GM19452 (cell line): Measurements from ENCODE around the gene USP26.
"Not testable (repeated sequence)": the region's sequence is repeated elsewhere in the genome, so short reads cannot be mapped to it uniquely, and the experiment has no call there.

ENCODE experiments used
- ATAC-seq: cut with Tn5 transposase; IDR thresholded peaks from one replicate; pipeline ENCODE4 v1.9.1; 2021; ENCODE audit not compliant: unreplicated experiment

USP26 gene, protein sequence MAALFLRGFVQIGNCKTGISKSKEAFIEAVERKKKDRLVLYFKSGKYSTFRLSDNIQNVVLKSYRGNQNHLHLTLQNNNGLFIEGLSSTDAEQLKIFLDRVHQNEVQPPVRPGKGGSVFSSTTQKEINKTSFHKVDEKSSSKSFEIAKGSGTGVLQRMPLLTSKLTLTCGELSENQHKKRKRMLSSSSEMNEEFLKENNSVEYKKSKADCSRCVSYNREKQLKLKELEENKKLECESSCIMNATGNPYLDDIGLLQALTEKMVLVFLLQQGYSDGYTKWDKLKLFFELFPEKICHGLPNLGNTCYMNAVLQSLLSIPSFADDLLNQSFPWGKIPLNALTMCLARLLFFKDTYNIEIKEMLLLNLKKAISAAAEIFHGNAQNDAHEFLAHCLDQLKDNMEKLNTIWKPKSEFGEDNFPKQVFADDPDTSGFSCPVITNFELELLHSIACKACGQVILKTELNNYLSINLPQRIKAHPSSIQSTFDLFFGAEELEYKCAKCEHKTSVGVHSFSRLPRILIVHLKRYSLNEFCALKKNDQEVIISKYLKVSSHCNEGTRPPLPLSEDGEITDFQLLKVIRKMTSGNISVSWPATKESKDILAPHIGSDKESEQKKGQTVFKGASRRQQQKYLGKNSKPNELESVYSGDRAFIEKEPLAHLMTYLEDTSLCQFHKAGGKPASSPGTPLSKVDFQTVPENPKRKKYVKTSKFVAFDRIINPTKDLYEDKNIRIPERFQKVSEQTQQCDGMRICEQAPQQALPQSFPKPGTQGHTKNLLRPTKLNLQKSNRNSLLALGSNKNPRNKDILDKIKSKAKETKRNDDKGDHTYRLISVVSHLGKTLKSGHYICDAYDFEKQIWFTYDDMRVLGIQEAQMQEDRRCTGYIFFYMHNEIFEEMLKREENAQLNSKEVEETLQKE

DNA sequence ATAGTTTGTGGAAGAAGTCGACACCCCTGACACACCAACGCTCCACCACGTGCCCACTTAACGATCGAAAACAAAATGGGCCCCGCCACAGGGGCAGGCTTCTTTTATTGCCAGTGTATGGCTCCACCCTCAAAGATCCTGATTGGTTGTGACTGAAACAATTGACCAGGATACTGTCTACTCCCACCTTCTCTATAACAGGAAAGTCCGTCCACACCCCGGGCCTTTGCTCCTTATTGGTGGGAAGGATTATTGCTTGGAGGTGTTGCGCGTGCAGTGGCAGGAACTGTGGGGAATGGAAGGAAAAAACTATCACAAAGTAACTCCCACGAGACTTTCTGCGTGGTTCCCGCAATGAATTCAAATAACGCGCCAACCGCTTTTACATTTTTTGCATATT, at the start of gene USP26:
Gene USP26, minus strand, starts transcription at position 79 of the 400 bp plus-strand sequence. CDS start 68,889 bp downstream, outside the sequence.
- no peak for ATAC-seq

DNA sequence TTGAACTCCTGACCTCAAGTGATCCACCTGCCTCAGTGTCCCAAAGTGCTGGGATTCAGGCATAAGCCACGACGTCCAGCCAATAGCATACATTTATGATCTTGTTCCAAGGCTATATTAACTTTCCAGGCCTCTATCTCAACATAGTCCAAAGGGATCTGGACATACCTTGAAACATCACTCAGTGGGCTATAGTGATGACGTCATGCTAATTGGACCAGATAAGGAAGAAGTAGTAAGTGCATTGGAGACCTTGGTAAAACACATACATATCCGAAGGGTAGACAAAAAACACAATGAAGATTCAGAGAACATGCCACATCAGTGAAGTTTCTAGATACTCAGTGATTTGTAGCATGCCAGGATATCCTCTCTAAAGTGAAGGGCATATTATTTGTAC, 37.4 kb upstream of the USP26 start:
- ATAC-seq, result no peak

DNA sequence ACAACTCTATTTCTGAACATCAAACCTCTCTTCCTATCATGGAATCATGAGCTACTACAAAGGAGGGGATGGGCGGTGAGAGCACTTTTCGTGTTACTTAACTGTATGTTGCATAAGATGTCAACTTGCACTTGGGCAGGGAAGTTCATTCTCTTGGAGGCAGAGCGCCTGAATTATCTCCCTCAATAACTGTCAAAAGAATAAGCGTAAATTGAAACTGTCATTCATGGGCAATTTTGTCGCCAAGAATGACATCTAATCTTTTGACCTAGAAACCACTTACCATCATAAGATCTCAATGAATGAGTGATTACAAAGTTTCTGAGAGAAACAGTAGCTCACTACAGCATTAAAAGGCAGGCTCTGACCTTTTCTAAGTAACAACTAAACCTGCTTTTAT, 23.5 kb upstream of the USP26 start:
- no peak for ATAC-seq

DNA sequence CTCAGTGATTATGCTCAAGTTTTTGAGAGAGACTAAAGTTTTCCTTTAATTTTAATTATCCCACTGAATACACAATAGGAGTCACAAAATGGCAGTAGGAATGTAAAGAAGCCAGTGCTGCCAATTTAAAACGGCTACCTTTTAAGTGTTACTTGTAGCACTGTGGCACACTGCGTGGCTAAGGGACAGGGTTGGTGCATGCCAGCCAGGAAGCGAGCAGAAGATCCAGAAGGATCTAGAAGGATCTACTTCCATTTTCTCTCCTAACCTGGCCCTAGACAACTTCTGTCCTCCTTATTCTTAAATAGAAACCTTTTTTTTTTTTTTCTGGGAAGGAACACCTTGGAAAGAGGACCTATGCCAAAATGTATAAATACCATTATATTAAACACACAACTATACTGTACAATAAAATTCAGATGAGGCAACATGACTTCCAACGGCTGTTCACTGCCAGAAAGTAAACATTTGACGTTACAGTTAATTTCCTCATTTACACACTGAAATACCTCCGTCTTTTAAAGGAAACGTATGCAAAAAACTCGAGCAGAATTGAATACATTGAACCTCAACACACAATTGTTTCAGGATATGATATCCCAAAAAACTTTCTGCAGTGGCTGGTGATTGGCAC, 2.7 kb downstream of the USP26 start:
- ATAC-seq, result no peak

DNA sequence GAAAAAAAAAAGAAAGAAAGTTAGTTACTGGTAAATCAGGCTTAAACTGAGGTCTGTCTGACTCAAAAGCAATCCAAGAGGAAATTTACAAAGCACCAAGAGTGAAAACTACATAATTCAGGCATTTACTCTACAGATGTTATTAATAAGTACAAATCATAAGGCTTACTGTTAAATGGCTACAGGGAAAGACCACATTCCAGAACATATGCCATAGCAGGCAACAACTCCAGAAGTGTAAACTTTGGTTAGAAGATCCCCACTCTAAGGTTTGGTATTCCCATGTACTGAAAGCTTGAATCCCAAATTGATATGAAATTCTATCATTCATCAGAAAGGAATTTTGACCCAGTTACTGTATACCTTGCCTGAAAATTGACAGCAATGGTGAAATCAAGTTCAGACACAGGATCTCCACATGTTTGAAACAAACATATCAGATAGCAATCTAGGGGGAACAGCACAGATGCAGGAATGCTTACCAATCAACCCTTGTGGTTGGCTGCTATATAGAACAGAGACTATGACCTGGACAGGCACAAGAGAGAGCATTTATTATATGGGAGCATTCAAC, 6.6 kb downstream of the USP26 start:
- no peak for ATAC-seq

DNA sequence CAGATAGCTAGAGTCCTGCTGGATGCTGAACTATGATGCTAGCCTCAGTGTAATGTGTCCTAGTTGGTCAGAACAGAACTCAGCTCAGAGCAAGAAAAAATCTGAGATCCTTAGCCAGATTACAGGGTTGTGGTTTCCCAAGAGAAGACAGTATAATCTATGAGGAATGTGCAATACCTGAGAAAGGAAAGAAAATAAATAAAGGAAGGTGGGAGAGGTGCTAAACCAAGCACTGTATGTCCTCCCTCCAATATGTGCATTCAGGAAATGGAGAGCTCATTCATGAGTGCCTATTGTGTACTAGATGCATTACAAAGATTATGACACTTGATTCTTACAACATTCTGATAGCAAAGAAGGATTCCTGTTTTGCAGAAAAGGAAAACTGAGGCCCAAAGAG, 7.5 kb downstream of the USP26 start:
- no peak for ATAC-seq

DNA sequence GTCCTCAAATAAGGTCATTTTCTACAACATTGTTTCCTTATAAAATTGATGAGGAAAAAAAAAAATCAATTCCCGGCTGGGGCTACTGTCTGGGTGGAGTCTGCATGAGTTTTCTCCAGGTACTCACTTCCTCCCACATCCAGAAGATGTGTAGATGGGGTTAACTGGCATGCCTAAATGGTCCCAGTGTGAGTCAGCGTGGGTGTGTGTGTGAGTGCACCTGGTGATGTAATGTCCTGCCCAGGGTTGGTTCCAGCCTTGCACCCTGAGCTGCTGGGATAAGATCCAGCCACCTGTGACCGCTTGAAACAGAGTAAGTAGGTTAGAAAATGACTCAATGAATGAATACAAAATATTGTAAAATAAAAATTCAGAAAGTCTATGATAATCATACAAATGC, 11.1 kb downstream of the USP26 start:
- no peak for ATAC-seq

DNA sequence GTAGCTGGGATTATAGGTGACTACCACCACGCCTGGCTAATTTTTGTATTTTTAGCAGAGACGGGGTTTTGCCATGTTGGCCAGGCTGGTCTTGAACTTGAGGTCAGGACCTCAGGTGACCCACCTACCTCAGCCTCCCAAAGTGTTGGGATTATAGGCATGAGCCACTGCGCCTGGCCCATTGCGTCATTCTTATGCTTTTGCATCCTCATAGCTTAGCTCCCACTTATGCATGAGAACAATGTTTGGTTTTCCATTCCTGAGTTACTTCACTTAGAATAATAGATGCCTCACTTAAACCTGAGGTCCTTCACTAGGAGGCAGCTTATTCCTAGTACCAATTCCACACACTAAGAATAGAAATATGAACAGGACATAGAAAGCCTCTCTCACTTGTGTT, 11.9 kb downstream of the USP26 start:
- not testable (repeated sequence) for ATAC-seq

DNA sequence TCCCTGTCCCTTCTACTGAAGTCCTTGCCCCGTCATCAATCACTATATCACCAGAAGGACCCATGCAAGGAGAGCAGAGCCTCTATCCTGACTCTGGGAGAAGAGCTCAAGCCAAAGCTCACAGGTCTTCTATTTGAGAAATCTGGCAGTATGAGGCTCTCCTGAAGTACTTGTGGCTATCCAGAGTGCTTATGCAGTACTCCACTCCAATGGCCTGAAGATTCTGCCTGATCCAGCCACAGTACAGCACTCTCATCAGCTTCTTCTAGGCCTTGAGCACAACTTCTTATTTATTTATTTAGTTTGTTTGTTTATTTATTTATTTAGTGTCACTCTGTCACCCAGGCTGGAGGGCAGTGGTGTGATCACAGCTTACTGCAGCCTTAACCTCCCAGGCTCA, 13.0 kb downstream of the USP26 start:
- ATAC-seq, result no peak

DNA sequence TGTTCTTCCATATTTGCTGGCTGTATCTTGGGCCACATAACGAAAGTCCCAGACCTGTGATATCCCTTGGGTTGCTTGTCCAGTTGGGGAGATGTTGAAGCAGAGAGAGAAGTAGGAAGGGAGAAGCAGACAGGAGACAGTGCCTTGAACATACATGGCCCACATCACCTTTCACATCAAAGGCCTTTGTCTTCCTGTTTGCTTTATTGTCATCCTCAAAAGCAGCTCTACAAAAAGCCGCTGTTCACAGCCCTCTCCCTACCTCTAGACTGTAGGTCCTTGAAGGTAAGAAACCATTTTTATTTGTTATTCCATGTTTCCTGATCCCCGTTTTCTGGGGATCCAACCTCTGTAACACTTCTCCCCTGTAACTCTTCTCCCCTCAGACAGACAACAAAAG, 14.9 kb downstream of the USP26 start:
- no peak for ATAC-seq

DNA sequence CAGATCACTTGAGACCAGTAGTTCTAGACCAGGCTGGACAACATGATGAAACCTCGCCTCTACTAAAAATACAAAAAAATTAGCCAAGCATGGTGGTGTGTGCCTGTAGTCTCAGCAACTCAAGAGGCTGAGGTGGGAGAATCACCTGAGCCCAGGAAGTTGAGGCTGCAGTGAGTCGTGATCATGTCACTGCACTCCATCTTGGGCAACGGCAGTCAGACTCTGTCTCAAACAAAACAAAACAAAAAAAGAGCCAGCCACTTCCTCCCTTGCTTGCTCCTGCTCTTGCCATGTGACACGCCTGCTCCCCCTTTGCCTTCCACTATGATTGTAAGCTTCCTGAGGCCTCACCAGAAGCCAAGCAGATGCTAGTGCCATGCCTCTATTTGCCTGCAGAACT, 19.1 kb downstream of the USP26 start:
- ATAC-seq, result not testable (repeated sequence)

DNA sequence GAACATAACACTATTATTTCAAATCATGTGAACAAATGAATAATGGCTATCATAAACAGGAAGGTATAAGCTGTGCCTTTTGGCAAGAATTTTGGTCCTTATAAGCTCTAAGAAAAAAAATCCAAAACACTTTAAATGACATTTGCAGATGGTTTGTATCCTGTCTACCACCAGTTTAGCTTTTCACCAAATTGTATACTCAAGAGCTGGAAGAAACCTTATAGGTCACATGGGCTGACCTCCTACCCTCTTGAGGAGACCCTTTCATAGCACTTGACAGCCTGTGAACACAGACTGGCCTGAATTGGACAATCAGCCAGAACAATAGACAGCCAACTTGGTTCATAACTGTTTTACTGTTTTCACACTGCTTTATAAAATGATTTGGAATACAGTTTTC, 24.3 kb downstream of the USP26 start:
- no peak for ATAC-seq

DNA sequence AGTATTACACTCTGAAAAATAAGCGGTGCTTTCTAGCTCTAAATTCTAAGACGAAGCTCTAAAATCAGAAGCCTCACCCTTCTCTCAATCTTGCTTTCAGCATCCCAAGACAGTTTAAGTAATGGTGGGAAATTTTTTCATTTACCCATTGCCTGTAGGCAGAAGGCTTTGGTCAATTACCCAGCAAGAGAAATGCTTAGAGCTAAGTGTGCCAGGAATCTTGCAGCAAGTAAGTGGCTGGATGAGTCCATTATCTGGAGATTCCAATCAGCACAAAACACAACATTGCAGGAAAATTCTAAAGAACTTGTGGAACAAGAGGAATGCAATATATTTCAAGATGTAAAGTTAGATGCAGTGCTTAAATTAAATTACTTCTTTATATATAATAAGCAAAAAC, 28.4 kb downstream of the USP26 start:
- ATAC-seq, result no peak

DNA sequence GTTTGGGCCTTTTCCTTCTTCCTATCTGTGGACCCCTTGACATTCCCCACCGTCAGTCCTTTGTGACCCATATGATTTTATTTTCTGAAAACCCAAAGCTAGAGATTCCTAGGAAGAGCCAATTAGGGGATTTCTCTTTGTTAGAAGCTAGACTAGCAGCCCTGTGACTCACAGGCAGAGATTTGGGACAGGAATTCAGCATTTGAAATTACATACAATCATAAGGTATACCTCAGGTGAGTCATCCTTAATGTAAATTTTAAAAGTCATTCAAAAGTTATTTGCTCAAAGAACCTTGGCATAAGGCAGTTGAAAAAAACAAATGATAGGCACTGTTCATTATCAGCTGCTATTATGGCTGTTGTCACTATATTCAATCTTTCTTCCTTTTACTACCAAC, 40.6 kb downstream of the USP26 start:
- no peak for ATAC-seq

DNA sequence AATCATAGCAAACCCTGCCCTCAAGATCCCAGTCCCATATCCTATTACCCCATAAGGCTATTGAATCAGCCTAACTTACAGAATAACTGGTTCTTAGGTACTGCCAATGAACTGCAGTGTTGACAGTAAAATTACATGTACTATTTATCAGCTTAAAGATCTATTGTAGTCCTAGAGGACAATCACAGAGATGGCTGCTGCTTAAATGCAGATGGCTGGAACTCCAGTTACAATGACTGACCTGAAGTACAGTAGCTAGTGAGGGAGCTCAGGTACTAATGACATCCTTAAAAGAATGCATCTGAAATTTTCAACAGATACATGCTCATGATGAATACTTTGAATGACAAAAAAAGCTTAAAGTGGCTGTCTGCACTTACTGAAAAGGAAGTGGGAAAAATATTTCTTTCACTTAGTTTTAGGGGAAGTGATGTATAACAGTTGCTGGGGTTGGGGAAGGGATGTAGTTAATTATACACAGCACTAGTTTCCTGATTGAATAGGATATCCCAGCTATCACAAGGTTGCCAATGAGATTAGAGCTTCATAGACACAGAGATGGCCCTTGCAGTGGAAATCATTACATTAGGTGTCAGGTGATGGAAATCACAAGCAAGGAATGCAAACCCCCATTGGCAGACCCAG, 42.0 kb downstream of the USP26 start:
- no peak for ATAC-seq

DNA sequence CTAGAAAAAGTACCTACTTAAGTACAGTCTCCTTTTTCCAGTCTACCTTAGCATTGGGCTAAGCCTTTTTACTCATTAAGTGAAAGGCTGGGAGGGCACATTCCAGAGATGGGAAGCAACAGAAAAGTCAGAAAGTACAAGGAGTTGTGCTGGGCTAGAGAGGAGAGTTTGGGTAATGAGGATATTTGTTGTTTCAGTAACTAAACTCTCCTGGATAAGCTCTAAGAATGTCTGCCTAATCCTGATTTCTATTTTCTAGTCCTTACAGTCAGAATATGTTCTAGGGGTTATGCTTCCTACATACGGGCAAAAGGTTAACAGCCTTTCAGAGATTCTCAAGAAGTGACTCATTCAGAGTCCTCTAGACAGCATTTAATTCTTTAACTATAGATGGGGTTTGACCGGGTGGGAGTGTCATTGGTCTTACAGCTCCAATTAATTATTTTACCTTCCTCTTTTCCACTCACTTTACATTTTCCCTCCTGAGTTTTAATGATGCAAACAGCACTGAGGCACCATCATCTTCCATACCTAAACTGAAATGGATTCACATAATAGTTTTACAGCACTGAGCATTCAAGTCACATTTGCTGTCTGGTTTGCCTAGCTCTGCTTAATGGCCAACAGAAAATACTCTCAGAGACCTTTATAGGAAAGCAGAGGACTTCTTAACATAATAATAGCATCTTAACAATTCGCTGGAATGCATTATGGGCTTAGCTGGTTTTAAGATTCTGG, 42.9 kb downstream of the USP26 start:
- no peak for ATAC-seq

DNA sequence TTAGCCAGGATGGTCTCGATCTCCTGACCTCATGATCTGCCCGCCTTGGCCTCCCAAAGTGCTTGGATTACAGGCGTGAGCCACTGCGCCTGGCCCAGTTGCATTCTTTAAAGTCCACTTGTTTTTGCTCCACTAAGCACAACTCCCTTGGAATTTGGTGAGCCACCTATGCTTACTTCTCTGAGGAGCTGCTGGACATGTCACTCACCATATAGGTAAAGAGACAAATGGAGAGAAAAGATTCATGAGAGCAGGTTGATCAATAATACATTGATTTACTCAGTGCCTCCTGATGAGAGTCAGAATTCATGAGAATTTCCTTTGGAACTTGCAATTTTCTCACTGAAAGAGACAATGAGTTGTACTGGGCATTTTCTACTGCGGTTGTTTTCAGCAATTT, 48.2 kb downstream of the USP26 start:
- ATAC-seq, result no peak

DNA sequence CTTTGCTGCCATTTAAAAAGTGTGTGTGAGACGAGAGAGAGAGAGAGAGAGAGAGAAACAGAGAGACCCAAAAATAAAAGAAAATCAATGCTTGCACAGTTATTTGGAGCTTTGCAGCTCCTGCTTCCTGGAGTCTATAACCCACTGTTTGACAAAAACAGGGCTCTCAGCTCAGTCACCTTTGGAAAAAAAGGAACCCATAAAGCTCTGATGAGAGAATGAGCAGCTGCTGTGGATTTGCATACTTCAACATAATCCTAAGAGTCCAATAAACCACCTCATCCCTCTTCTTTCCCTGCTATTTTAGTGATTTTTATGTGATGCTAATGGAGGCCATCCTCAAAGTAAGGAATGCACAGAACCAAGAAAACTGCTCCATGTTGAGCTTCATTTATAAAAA, 50.3 kb downstream of the USP26 start:
- ATAC-seq, result no peak

DNA sequence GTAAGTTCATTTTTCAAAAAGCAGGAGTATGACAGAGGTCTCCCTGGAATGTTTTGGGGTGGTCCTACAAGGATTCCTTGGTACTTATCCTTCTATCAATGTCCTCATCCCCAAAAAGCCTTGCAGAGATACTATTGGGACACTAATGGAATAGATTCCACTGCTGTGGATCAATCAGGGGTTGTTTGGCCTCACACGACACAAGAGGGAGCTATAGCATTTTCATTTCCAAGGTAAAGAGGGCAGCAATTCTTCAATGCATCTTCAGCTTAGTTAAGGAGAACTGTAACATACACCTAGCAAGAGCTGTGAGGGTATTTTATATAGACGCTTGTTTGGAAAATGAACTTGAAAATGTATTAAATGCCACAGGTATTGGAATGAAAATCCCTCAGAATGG, 50.9 kb downstream of the USP26 start:
- no peak for ATAC-seq

DNA sequence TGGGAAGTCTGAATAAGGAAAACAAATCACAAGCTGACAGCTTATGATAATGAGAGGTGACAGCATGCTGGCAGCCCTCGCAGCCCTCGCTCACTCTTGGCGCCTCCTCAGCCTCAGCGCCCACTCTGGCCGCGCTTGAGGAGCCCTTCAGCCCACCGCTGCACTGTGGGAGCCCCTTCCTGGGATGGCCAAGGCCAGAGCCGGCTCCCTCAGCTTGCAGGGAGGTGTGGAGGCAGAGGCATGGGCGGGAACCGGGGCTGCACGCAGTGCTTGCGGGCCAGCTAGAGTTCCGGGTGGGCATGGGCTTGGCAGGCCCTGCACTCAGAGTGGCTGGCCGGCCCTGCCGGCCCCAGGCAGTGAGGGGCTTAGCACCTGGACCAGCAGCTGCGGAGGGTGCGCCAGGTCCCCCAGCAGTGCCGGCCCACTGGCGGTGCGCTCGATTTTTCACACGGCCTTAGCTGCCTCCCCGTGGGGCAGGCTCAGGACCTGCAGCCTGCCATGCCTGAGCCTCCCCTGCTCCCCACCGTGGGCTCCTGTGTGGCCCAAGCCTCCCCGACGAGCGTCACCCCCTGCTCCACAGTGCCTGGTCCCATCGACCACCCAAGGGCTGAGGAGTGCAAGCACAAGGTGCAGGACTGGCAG, 52.6 kb downstream of the USP26 start:
- not testable (repeated sequence) for ATAC-seq
